Peyer's patch (tissue), 4 donors: ENCODE data around the gene DHRS3. TPM values are rescaled to one million over a fixed set of nuclear protein-coding genes. Genes with fewer than 3 reads are reported as not detected.

Experiments used
- DNase-seq, 3 donors: peaks; one replicate each; pipeline ENCODE4 v3.0.0-alpha.2; 2017 to 2019
- H3K27ac ChIP-seq, 4 donors: fragments of 200-600 bp; sonication (generic); one replicate each; pipeline ENCODE4 v1.5.1; 2016 to 2019
- H3K27me3 ChIP-seq, 2 donors: fragments of 200-600 bp; sonication (generic); one replicate each; pipeline ENCODE4 v1.5.1; 2019
- H3K36me3 ChIP-seq, 3 donors: fragments of 200-600 bp; sonication (generic); one replicate each; pipeline ENCODE4 v1.5.1; 2016 to 2019
- H3K4me1 ChIP-seq, 4 donors: fragments of 200-600 bp; sonication (generic); one replicate each; pipeline ENCODE4 v1.5.1; 2016 to 2019
- H3K4me3 ChIP-seq, 4 donors: fragments of 200-600 bp; sonication (generic); 1 replicate in 3 of 4; 2 replicates in 1 of 4; pipeline ENCODE4 v1.5.1; 2016 to 2019; ENCODE audit warnings: mild to moderate bottlenecking in 1 of 4
- H3K9me3 ChIP-seq, 4 donors: fragments of 200-600 bp; sonication (generic); one replicate each; pipeline ENCODE4 v1.5.1; 2016 to 2019; ENCODE audit warnings: mild to moderate bottlenecking in 1 of 4
- CTCF ChIP-seq, 6 experiments: fragments of 450-650 bp in 4 of 6; fragments of 200-600 bp in 2 of 6; sonication (generic) in 1 of 6; IDR thresholded peaks; one replicate each; pipeline ENCODE4 v1.5.1; 2017 to 2019; ENCODE audit warnings: antibody characterized with exemption in 6 of 6, mild to moderate bottlenecking in 3 of 6, moderate library complexity in 1 of 6
- POLR2A ChIP-seq, 2 donors: fragments of 450-650 bp; IDR thresholded peaks; one replicate each; pipeline ENCODE4 v1.5.1; 2017; ENCODE audit warnings: antibody characterized with exemption in 2 of 2, mild to moderate bottlenecking in 2 of 2, moderate library complexity in 2 of 2
- total RNA-seq, 4 donors: library from RNA; depleted of rRNA; stranded (reverse); fragments of >200 nt; gene quantifications; one replicate each; pipeline ENCODE4 v1.1.0, GENCODE V29; 2016

DHRS3 gene
- total RNA-seq, 4 donors from 2014 or later: 34.7 to 179 (median 108) TPM

- no peaks in the 10 kb centered on the region for H3K9me3 ChIP-seq
- TF ChIP-seq POLR2A (IDR thresholded peaks at IDR 0.05) (no peak), CTCF (IDR thresholded peaks at IDR 0.05) (no peak)
- peak overlapping the region in 2 of 4 donors; percentile 42 to 44 for H3K4me3 ChIP-seq
- H3K4me1 ChIP-seq: peaks cover 7 to 70% (median 15%) of the 10 kb centered on the region in 4 donors
- no peak for DNase-seq
- H3K27ac ChIP-seq: peak overlapping the region; percentile 43 to 87 (median 76)
- peaks cover 0 to 11% (median 0%) of the 10 kb centered on the region in 3 donors for H3K36me3 ChIP-seq
- H3K27me3 ChIP-seq: no peaks in the 10 kb centered on the region
Measured at GRCh38 chr1:12594490-12594889, 23.5 kb downstream of the DHRS3 start.

GRCh38 chr1:12593621-12594066, 24.4 kb downstream of the DHRS3 start:
- DNase-seq: no peak
- Histone ChIP-seq H3K27ac (peak overlapping the region in 3 of 4 donors; percentile 2 to 43 (median 30)), H3K4me1 (peaks cover 7 to 62% (median 15%) of the 10 kb centered on the region in 4 donors), H3K36me3 (peaks cover 0 to 14% (median 0%) of the 10 kb centered on the region in 3 donors), H3K27me3 (no peaks in the 10 kb centered on the region), H3K4me3 (no peak overlapping the region), H3K9me3 (no peaks in the 10 kb centered on the region)
- TF ChIP-seq CTCF (IDR thresholded peaks at IDR 0.05): no peak
- TF ChIP-seq POLR2A (IDR thresholded peaks at IDR 0.05): no peak

GRCh38 chr1:12592496-12592895, 25.5 kb downstream of the DHRS3 start:
- Histone ChIP-seq H3K4me3 (no peak overlapping the region), H3K36me3 (peaks cover 0 to 22% (median 0%) of the 10 kb centered on the region in 3 donors), H3K27me3 (no peaks in the 10 kb centered on the region), H3K4me1 (peaks cover 7 to 50% (median 13%) of the 10 kb centered on the region in 4 donors), H3K27ac (peak overlapping the region in 2 of 4 donors; percentile 5 to 30), H3K9me3 (no peaks in the 10 kb centered on the region)
- no peak for DNase-seq
- no peak for TF ChIP-seq POLR2A (IDR thresholded peaks at IDR 0.05)
- no peak for TF ChIP-seq CTCF (IDR thresholded peaks at IDR 0.05)

GRCh38 chr1:12591267-12591938, 26.6 kb downstream of the DHRS3 start:
- no peak for DNase-seq

GRCh38 chr1:12588695-12589094, 29.3 kb downstream of the DHRS3 start:
- H3K36me3 ChIP-seq: peaks cover 0 to 36% (median 0%) of the 10 kb centered on the region in 3 donors
- peaks cover 0 to 12% (median under 1%) of the 10 kb centered on the region in 4 donors for H3K4me1 ChIP-seq
- DNase-seq: no peak
- H3K9me3 ChIP-seq: no peaks in the 10 kb centered on the region
- no peak overlapping the region for H3K27ac ChIP-seq
- no peak overlapping the region for H3K4me3 ChIP-seq
- TF ChIP-seq POLR2A (IDR thresholded peaks at IDR 0.05): no peak
- TF ChIP-seq CTCF (IDR thresholded peaks at IDR 0.05): no peak
- no peaks in the 10 kb centered on the region for H3K27me3 ChIP-seq

More at GRCh38 chr1:12591267-12591938, 26.6 kb downstream of the DHRS3 start:
- no peak overlapping the region for H3K4me3 ChIP-seq
- H3K27me3 ChIP-seq: no peaks in the 10 kb centered on the region
- H3K4me1 ChIP-seq: peaks cover 7 to 40% (median 11%) of the 10 kb centered on the region in 4 donors
- no peaks in the 10 kb centered on the region for H3K9me3 ChIP-seq
- H3K27ac ChIP-seq: peak overlapping the region in 2 of 4 donors; percentile 6 to 41
- TF ChIP-seq CTCF (IDR thresholded peaks at IDR 0.05) (no peak), POLR2A (IDR thresholded peaks at IDR 0.05) (no peak)
- peaks cover 0 to 22% (median 0%) of the 10 kb centered on the region in 3 donors for H3K36me3 ChIP-seq
